ENCODE measurements around the gene ITPR1. TPM values are rescaled to one million over a fixed set of nuclear protein-coding genes. Genes with fewer than 3 reads are reported as not detected.

The ITPR1 gene
- total RNA-seq, 4 donors from 2014 or later, result 210 to 261 (median 232) TPM

DNA sequence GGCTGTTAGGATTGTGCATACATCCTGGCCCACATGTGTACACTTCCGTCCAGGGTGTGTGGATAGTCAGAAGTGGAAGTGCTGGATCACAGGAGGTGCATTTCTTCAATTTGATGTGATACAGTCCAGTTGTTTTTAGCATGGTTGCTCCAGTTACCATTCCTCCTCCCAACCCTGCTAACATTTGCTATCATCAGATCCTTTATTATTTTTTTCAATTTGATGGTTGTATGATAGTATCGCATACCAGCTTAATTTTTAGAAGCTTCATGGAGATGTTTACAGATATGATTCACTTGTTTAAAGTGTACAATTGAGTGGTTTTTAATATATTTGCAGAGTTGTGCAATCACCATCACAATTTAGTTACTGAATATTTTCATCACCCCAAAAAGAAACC lies 202.7 kb downstream of the ITPR1 start:
- Histone ChIP-seq H3K36me3 (peaks cover 34 to 55% of the 10 kb centered on the region in 2 donors), H3K27ac (no peak overlapping the region), H3K4me3 (replicated peaks in 1 of 3) (no peak overlapping the region), H3K9me3 (no peaks in the 10 kb centered on the region), H3K27me3 (no peaks in the 10 kb centered on the region), H3K4me1 (no peaks in the 10 kb centered on the region)
- TF ChIP-seq POLR2A (IDR thresholded peaks at IDR 0.05), result no peak
- TF ChIP-seq, protein P1, sequence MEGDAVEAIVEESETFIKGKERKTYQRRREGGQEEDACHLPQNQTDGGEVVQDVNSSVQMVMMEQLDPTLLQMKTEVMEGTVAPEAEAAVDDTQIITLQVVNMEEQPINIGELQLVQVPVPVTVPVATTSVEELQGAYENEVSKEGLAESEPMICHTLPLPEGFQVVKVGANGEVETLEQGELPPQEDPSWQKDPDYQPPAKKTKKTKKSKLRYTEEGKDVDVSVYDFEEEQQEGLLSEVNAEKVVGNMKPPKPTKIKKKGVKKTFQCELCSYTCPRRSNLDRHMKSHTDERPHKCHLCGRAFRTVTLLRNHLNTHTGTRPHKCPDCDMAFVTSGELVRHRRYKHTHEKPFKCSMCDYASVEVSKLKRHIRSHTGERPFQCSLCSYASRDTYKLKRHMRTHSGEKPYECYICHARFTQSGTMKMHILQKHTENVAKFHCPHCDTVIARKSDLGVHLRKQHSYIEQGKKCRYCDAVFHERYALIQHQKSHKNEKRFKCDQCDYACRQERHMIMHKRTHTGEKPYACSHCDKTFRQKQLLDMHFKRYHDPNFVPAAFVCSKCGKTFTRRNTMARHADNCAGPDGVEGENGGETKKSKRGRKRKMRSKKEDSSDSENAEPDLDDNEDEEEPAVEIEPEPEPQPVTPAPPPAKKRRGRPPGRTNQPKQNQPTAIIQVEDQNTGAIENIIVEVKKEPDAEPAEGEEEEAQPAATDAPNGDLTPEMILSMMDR (IDR thresholded peaks at IDR 0.05), result no peak
- DNase-seq, result no peak
- WGBS, 2 donors, result 92 to 98% methylated on average over 2 of the region's 2 CpGs
- intact Hi-C loops (cut with DNase I), result no loop called here

- Histone ChIP-seq H3K4me1 (no peaks in the 10 kb centered on the region), H3K27ac (no peak overlapping the region), H3K9me3 (no peaks in the 10 kb centered on the region), H3K36me3 (peaks cover 38 to 55% of the 10 kb centered on the region in 2 donors), H3K27me3 (no peaks in the 10 kb centered on the region), H3K4me3 (replicated peaks in 1 of 3) (no peak overlapping the region)
- intact Hi-C loops (cut with DNase I), result no loop called here
- no peak for DNase-seq
- 69 to 85% methylated on average over 4 of the region's 4 CpGs for WGBS, 2 donors
- TF ChIP-seq, protein P1 (IDR thresholded peaks at IDR 0.05), result no peak
- no peak for TF ChIP-seq POLR2A (IDR thresholded peaks at IDR 0.05)
Observed at GRCh38 chr3:4696266-4696665, 203.1 kb downstream of the ITPR1 start.

- intact Hi-C loops (cut with DNase I), result no loop called here
- 99% methylated on average over 3 of the region's 3 CpGs for WGBS, 2 donors
- H3K4me1 ChIP-seq, result no peaks in the 10 kb centered on the region
- H3K4me3 ChIP-seq (replicated peaks in 1 of 3), result no peak overlapping the region
- H3K27ac ChIP-seq, result no peak overlapping the region
- peaks cover 37 to 48% of the 10 kb centered on the region in 2 donors for H3K36me3 ChIP-seq
- H3K9me3 ChIP-seq, result no peaks in the 10 kb centered on the region
- no peak for DNase-seq
- TF ChIP-seq, protein P1 (IDR thresholded peaks at IDR 0.05), result no peak
- no peak for TF ChIP-seq POLR2A (IDR thresholded peaks at IDR 0.05)
- H3K27me3 ChIP-seq, result no peaks in the 10 kb centered on the region
Observed at GRCh38 chr3:4698125-4698821, 205.1 kb downstream of the ITPR1 start.

DNA sequence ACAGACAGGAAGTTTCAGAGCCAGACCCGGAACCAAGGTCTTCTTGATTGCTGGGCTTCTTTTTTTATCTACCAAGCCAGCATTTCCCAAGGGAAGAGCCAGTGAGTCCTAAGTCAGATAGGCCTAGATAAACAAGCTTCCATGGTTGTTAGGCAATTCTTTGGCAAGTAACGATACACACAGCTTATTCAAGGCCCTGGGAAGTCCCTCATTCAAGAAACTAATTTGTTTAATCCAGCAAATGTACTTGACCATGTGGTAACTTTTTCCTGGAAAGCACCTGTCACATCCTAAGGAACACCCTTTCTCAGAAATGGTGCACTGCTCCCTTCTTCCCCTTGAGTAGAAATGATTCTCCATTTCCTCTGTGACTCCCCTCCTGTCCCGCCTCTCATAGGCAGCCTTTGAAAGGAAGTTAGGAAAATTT lies 209.9 kb downstream of the ITPR1 start:
- no peak overlapping the region for H3K4me3 ChIP-seq (replicated peaks in 1 of 3)
- no peaks in the 10 kb centered on the region for H3K9me3 ChIP-seq
- no peak for DNase-seq
- H3K4me1 ChIP-seq, result no peaks in the 10 kb centered on the region
- WGBS, 2 donors, result 54 to 78% methylated on average over 3 of the region's 3 CpGs
- no peak for TF ChIP-seq POLR2A (IDR thresholded peaks at IDR 0.05)
- TF ChIP-seq, protein P1 (IDR thresholded peaks at IDR 0.05), result no peak
- peaks cover 46 to 64% of the 10 kb centered on the region in 2 donors for H3K36me3 ChIP-seq
- H3K27me3 ChIP-seq, result no peaks in the 10 kb centered on the region
- H3K27ac ChIP-seq, result no peak overlapping the region
- intact Hi-C loops (cut with DNase I), result no loop called here

GRCh38 chr3:4704552-4704951 lies 211.4 kb downstream of the ITPR1 start:
- Histone ChIP-seq H3K36me3 (peaks cover 46 to 67% of the 10 kb centered on the region in 2 donors), H3K27me3 (no peaks in the 10 kb centered on the region), H3K27ac (no peak overlapping the region), H3K4me1 (no peaks in the 10 kb centered on the region), H3K9me3 (no peaks in the 10 kb centered on the region), H3K4me3 (replicated peaks in 1 of 3) (no peak overlapping the region)
- 81 to 96% methylated on average over 4 of the region's 4 CpGs for WGBS, 2 donors
- DNase-seq, result no peak
- intact Hi-C loops (cut with DNase I), result no loop called here
- TF ChIP-seq POLR2A (IDR thresholded peaks at IDR 0.05), result no peak
- TF ChIP-seq, protein P1 (IDR thresholded peaks at IDR 0.05), result no peak

Data from thyroid gland (tissue), 4 donors.